MM.1S (cell line): ENCODE results near the gene ALDH1A2.
"Not testable (repeated sequence)": the region's sequence is repeated elsewhere in the genome, so short reads cannot be mapped to it uniquely, and the experiment has no call there.

Source experiments
- EZH2 ChIP-seq: fragments of 300-600 bp; sonication (generic); optimal IDR thresholded peaks from 2 replicates; pipeline ENCODE3; 2017; ENCODE audit warnings: low read depth, mild to moderate bottlenecking, antibody characterized with exemption, low read length, mixed read lengths
- TF ChIP-seq, protein P1 (sequence below): fragments of 300-600 bp; sonication (generic); IDR thresholded peaks from 2 replicates; pipeline ENCODE4 v1.5.1; 2016; ENCODE audit warnings: antibody characterized with exemption, low read length, mixed read lengths

DNA sequence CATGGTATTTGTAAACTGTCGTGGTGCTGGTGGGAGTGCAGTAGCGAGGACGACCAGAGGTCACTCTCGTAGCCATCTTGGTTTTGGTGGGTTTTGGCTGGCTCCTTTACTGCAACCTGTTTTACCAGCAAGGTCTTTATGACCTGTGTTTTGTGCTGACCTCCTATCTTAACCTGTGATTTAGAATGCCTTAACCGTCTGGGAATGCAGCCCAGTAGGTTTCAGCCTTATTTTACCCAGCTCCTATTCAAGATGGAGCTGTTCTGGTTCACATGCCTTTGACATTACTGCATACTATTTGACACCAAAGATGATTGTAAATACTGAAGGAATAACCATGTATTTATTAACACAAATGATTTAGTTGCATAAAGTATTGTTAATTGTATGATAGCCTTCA lies 15.4 kb upstream of the ALDH1A2 start:
- TF ChIP-seq, protein P1, sequence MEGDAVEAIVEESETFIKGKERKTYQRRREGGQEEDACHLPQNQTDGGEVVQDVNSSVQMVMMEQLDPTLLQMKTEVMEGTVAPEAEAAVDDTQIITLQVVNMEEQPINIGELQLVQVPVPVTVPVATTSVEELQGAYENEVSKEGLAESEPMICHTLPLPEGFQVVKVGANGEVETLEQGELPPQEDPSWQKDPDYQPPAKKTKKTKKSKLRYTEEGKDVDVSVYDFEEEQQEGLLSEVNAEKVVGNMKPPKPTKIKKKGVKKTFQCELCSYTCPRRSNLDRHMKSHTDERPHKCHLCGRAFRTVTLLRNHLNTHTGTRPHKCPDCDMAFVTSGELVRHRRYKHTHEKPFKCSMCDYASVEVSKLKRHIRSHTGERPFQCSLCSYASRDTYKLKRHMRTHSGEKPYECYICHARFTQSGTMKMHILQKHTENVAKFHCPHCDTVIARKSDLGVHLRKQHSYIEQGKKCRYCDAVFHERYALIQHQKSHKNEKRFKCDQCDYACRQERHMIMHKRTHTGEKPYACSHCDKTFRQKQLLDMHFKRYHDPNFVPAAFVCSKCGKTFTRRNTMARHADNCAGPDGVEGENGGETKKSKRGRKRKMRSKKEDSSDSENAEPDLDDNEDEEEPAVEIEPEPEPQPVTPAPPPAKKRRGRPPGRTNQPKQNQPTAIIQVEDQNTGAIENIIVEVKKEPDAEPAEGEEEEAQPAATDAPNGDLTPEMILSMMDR, result not testable (repeated sequence)
- not testable (repeated sequence) for TF ChIP-seq EZH2
